Measurements from ENCODE around the gene MAGI1.

DNA sequence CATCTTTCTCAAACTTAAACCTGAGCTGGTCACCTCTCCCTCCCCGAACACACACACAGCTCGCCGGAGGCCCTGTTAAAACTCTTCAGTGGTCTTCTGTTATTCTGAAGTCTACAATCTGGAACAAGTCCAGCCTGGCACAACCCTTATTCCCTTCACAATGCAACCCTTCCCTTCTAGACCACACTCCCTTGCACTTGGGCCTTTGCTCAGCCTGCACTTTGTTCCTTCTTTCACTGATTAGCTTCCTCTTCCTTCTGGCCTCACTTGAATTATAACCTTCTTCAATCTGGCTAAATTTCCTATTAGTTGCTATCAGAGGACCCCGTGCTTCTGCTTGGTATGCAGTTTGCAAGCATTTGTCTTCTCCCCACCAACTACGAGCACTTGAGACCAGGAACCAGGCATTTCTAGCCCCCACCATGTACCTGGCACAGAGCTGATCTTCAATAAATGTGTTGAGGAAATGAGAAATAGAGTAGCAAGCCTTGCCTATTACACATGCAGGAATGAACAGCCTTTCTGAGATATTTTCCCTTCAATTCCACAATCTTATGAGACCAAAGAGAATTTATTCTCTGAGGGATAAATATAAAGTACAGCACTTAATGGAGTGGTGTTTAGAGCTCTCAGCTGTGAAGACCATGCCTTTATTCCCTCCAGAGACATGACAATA, 687.8 kb downstream of the MAGI1 start:
- TF ChIP-seq GATA2 (IDR thresholded peaks at IDR 0.05; ENCODE audit: low read depth, low read length) (no peak), GATA3 (IDR thresholded peaks at IDR 0.05; ENCODE audit: low read depth, low read length) (no peak)

All from SH-SY5Y (cell line).